Mesenchymal stem cell (in vitro differentiated cells and primary cell): ENCODE results near the gene VWA8.

Experiments
- DNase-seq: peaks from one replicate; pipeline ENCODE4 v3.0.0-alpha.2; 2013
- H2AFZ ChIP-seq: one replicate; pipeline ENCODE4 v1.6.1; 2013; ENCODE audit warnings: low read depth, mild to moderate bottlenecking, control low read depth, inconsistent platforms, low read length, moderate library complexity
- H2AK5ac ChIP-seq: 2 replicates; pipeline ENCODE4 v1.6.1; 2013; ENCODE audit warnings: low read length, moderate library complexity, mild to moderate bottlenecking, inconsistent platforms; ENCODE audit not compliant: severe bottlenecking
- H2BK120ac ChIP-seq: one replicate; pipeline ENCODE4 v1.6.1; 2013; ENCODE audit warnings: low read depth, mild to moderate bottlenecking, inconsistent platforms, low read length, moderate library complexity
- H2BK12ac ChIP-seq, 2 experiments: one replicate each; pipeline ENCODE4 v1.6.1; 2013; ENCODE audit warnings: inconsistent platforms in 2 of 2, low read length in 2 of 2, mild to moderate bottlenecking in 2 of 2, moderate library complexity in 2 of 2, control low read depth in 1 of 2
- H2BK15ac ChIP-seq: one replicate; pipeline ENCODE4 v1.6.1; 2013; ENCODE audit warnings: mild to moderate bottlenecking, low read depth, inconsistent platforms; ENCODE audit not compliant: poor library complexity, severe bottlenecking
- H2BK5ac ChIP-seq: 2 replicates; pipeline ENCODE4 v1.6.1; 2013; ENCODE audit warnings: low read depth, mild to moderate bottlenecking, low read length, control low read depth, inconsistent platforms; ENCODE audit not compliant: poor library complexity, severe bottlenecking
- H3K14ac ChIP-seq, 2 experiments: one replicate each; pipeline ENCODE4 v1.6.1; 2013; ENCODE audit warnings: inconsistent platforms in 2 of 2, low read length in 2 of 2, control low read depth in 1 of 2, mild to moderate bottlenecking in 1 of 2, moderate library complexity in 1 of 2
- H3K18ac ChIP-seq, 2 experiments: one replicate each; pipeline ENCODE4 v1.6.1; 2013; ENCODE audit warnings: inconsistent platforms in 2 of 2, low read length in 2 of 2, control low read depth in 1 of 2, low read depth in 1 of 2, mild to moderate bottlenecking in 1 of 2
- H3K23ac ChIP-seq, 2 experiments: one replicate each; pipeline ENCODE4 v1.6.1; 2013; ENCODE audit warnings: inconsistent platforms in 2 of 2, low read length in 2 of 2, mild to moderate bottlenecking in 2 of 2, moderate library complexity in 2 of 2, control low read depth in 1 of 2
- H3K27ac ChIP-seq: 2 replicates; pipeline ENCODE4 v1.5.1; 2013; ENCODE audit warnings: mild to moderate bottlenecking, moderate library complexity, low read length, control low read depth, inconsistent platforms; ENCODE audit not compliant: poor library complexity, severe bottlenecking
- H3K27me3 ChIP-seq, 2 experiments: 2 replicates each; pipeline versions ENCODE4 v1.6.1 to v1.7.0; 2013; ENCODE audit warnings: low read length in 2 of 2, mild to moderate bottlenecking in 2 of 2, moderate library complexity in 2 of 2, control low read depth in 1 of 2, inconsistent platforms in 1 of 2; ENCODE audit not compliant: control insufficient read depth in 1 of 2, insufficient read depth in 1 of 2
- H3K36me3 ChIP-seq, 2 experiments: 2 replicates each; pipeline versions ENCODE4 v1.6.1 to v1.7.0; 2013; ENCODE audit warnings: low read length in 2 of 2, control low read depth in 1 of 2, inconsistent platforms in 1 of 2, low read depth in 1 of 2, mild to moderate bottlenecking in 1 of 2; ENCODE audit not compliant: insufficient read depth in 2 of 2, control insufficient read depth in 1 of 2
- H3K4ac ChIP-seq, 2 experiments: one replicate each; pipeline ENCODE4 v1.6.1; 2013; ENCODE audit warnings: inconsistent platforms in 2 of 2, low read length in 2 of 2, mild to moderate bottlenecking in 2 of 2, moderate library complexity in 2 of 2, control low read depth in 1 of 2, low read depth in 1 of 2
- H3K4me1 ChIP-seq: 2 replicates; pipeline ENCODE4 v1.6.1; 2013; ENCODE audit warnings: low read depth, low read length, control low read depth; ENCODE audit not compliant: control insufficient read depth, insufficient read depth
- H3K4me2 ChIP-seq: 2 replicates; pipeline ENCODE4 v1.6.1; 2013; ENCODE audit warnings: low read length, mild to moderate bottlenecking, inconsistent platforms; ENCODE audit not compliant: poor library complexity, severe bottlenecking
- H3K4me3 ChIP-seq, 2 experiments: 2 replicates each; pipeline versions ENCODE4 v1.5.1 to v1.7.0; 2013; ENCODE audit warnings: low read length in 2 of 2, mild to moderate bottlenecking in 2 of 2, control low read depth in 1 of 2, low read depth in 1 of 2; ENCODE audit not compliant: insufficient read depth in 1 of 2
- H3K79me1 ChIP-seq: replicated peaks from 2 replicates; pipeline ENCODE4 v1.6.1; 2013; ENCODE audit warnings: mild to moderate bottlenecking, control low read depth, low read length, inconsistent platforms; ENCODE audit not compliant: poor library complexity, severe bottlenecking
- H3K9ac ChIP-seq: 2 replicates; pipeline ENCODE4 v1.7.0; 2013; ENCODE audit warnings: mild to moderate bottlenecking, low read length, moderate library complexity
- H3K9me3 ChIP-seq: 2 replicates; pipeline ENCODE4 v1.7.0; 2013; ENCODE audit warnings: mild to moderate bottlenecking, low read length; ENCODE audit not compliant: control insufficient read depth
- H4K8ac ChIP-seq: one replicate; pipeline ENCODE4 v1.6.1; 2013; ENCODE audit warnings: inconsistent platforms, mild to moderate bottlenecking, low read length, moderate library complexity
- H4K91ac ChIP-seq: one replicate; pipeline ENCODE4 v1.6.1; 2013; ENCODE audit warnings: mild to moderate bottlenecking, low read length, inconsistent platforms
- WGBS: methylation state at CpG from one replicate; pipeline ENCODE4 v1.1.7; 2013; ENCODE audit warnings: mixed read lengths; 5-methylcytosine and 5-hydroxymethylcytosine counted together

The VWA8 gene

DNA sequence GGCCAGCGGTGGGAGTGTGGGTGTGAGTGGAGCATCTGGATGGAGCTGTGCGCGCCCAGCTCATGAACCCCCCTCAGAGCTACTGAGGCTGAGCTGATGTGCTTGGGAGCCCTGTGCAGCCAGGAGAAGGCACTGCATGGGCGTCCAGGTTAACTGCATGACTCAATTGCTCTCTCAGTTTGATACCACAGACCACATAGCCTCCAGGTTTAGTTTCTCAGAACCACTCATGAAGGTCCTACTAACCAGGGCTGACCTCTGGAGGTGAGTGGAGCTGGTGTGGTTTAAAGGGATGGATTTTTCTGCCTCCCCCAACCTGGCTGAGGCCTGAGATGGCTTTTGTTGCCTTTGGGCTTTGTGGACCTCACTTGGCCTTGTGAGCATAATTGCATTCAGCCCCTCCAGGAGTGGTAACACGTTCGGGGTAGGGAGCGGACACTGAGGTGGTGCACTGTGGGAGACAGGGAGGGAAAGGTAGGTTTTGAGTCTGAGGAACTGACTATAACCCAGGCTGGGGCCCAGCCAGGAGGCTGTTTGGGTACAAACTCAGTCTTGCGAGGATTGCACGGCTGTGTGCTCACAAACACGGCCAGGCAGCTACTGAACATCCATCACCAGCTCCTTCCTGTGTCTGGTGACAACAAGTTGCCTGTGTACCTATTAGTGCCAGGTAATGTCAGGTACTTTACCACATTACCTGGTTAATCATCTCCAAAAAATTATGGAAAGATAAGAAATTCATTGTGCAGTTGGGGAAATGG, 406.1 kb downstream of the VWA8 start:
- no peak overlapping the region for H3K4me3 ChIP-seq
- H3K27me3 ChIP-seq: peaks cover 0 to 4% of the 10 kb centered on the region in 2 experiments
- no peak overlapping the region for H2BK5ac ChIP-seq
- H3K9me3 ChIP-seq: no peaks in the 10 kb centered on the region
- H3K4me2 ChIP-seq: no peak overlapping the region
- no peak overlapping the region for H2BK120ac ChIP-seq
- WGBS: 90% methylated on average over 7 of the region's 10 CpGs
- no peak for DNase-seq
- no peaks in the 10 kb centered on the region for H3K79me1 ChIP-seq
- no peaks in the 10 kb centered on the region for H3K36me3 ChIP-seq
- H2BK15ac ChIP-seq: no peak overlapping the region
- H3K4ac ChIP-seq: no peak overlapping the region
- no peak overlapping the region for H2AK5ac ChIP-seq
- peaks cover 9% of the 10 kb centered on the region for H3K4me1 ChIP-seq
- H3K27ac ChIP-seq: no peak overlapping the region
- no peak overlapping the region for H3K18ac ChIP-seq
- H2BK12ac ChIP-seq: no peak overlapping the region
- no peak overlapping the region for H4K8ac ChIP-seq
- H3K14ac ChIP-seq: no peak overlapping the region
- H3K9ac ChIP-seq: no peak overlapping the region
- H2AFZ ChIP-seq: no peak overlapping the region
- no peak overlapping the region for H4K91ac ChIP-seq
- no peak overlapping the region for H3K23ac ChIP-seq

DNA sequence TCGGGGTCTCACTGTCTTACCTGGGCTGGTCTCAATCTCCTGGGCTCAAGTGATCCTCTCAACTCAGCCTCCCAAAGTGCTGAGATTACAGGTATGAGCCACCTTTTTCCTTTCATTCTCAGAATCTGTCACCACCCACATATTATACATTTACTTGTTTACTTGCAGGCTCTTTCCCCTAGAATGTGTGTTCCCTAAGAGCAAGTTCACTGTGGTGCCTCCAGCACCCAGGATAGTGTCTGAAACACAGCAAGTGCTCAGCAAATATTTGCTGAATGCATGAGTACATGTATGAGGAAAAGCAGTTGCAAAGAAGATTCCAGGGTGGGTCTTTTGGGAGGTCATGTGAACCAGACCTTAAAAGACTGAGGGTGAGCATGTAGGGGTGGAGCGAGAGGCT, 406.7 kb downstream of the VWA8 start:
- Histone ChIP-seq H3K23ac (no peak overlapping the region), H3K27me3 (peaks cover 0 to 4% of the 10 kb centered on the region in 2 experiments), H2BK120ac (no peak overlapping the region), H3K79me1 (no peaks in the 10 kb centered on the region), H3K4ac (no peak overlapping the region), H3K4me3 (no peak overlapping the region), H4K91ac (no peak overlapping the region), H3K36me3 (no peaks in the 10 kb centered on the region), H2AFZ (no peak overlapping the region), H3K9me3 (no peaks in the 10 kb centered on the region), H2BK5ac (no peak overlapping the region), H2AK5ac (no peak overlapping the region), H3K27ac (no peak overlapping the region), H2BK12ac (no peak overlapping the region), H3K14ac (no peak overlapping the region), H3K18ac (no peak overlapping the region), H2BK15ac (no peak overlapping the region), H3K9ac (no peak overlapping the region), H3K4me1 (peaks cover 9% of the 10 kb centered on the region), H3K4me2 (no peak overlapping the region), H4K8ac (no peak overlapping the region)
- DNase-seq: no peak
- WGBS: 100% methylated on average over 2 of the region's 2 CpGs

- H3K27ac ChIP-seq: no peak overlapping the region
- no peak overlapping the region for H3K14ac ChIP-seq
- H4K8ac ChIP-seq: peak overlapping the region; percentile 5
These were observed 408.9 kb downstream of the VWA8 start for GRCh38 chr13:41552031-41552430.

GRCh38 chr13:41550276-41550675, 410.6 kb downstream of the VWA8 start:
- Histone ChIP-seq H2BK12ac (no peak overlapping the region), H2AFZ (no peak overlapping the region), H3K36me3 (no peaks in the 10 kb centered on the region), H3K79me1 (no peaks in the 10 kb centered on the region), H3K9ac (no peak overlapping the region), H3K4me2 (no peak overlapping the region), H2AK5ac (no peak overlapping the region), H3K27ac (no peak overlapping the region), H2BK120ac (no peak overlapping the region), H3K4ac (no peak overlapping the region), H3K23ac (no peak overlapping the region), H3K4me3 (no peak overlapping the region), H3K27me3 (peaks cover 0 to 4% of the 10 kb centered on the region in 2 experiments), H4K91ac (no peak overlapping the region), H3K9me3 (no peaks in the 10 kb centered on the region), H3K4me1 (peaks cover 29% of the 10 kb centered on the region), H3K14ac (no peak overlapping the region), H3K18ac (no peak overlapping the region), H4K8ac (no peak overlapping the region), H2BK15ac (no peak overlapping the region), H2BK5ac (no peak overlapping the region)
- DNase-seq: no peak
- WGBS: 87% methylated on average over 8 of the region's 8 CpGs

More at GRCh38 chr13:41552031-41552430, 408.9 kb downstream of the VWA8 start:
- H2AK5ac ChIP-seq: no peak overlapping the region
- no peak overlapping the region for H3K23ac ChIP-seq
- no peaks in the 10 kb centered on the region for H3K36me3 ChIP-seq
- H3K4me1 ChIP-seq: peaks cover 16% of the 10 kb centered on the region
- H2BK15ac ChIP-seq: no peak overlapping the region
- no peak overlapping the region for H2BK5ac ChIP-seq
- H2AFZ ChIP-seq: no peak overlapping the region
- peaks cover 0 to 4% of the 10 kb centered on the region in 2 experiments for H3K27me3 ChIP-seq
- no peak for DNase-seq
- no peak overlapping the region for H3K9ac ChIP-seq
- no peaks in the 10 kb centered on the region for H3K79me1 ChIP-seq
- no peak overlapping the region for H3K4ac ChIP-seq
- no peak overlapping the region for H4K91ac ChIP-seq
- H3K18ac ChIP-seq: no peak overlapping the region
- H2BK120ac ChIP-seq: no peak overlapping the region
- H3K4me3 ChIP-seq: no peak overlapping the region
- no peak overlapping the region for H3K4me2 ChIP-seq
- H2BK12ac ChIP-seq: no peak overlapping the region
- H3K9me3 ChIP-seq: no peaks in the 10 kb centered on the region
- WGBS: 91% methylated on average over 1 of the region's 2 CpGs
